Measurements from ENCODE around the gene TSPO. TPM values are rescaled to one million over a fixed set of nuclear protein-coding genes. Genes with fewer than 3 reads are reported as not detected.

Gene TSPO
- total RNA-seq, 2 donors from 2014 or later = 76.4 to 110 TPM

- Mint-ChIP-seq H3K27me3 (no peaks in the 10 kb centered on the region), H3K4me1 (ENCODE audit: low read depth in 2 of 2) (no peaks in the 10 kb centered on the region), H3K9me3 (no peaks in the 10 kb centered on the region), H3K36me3 (no peaks in the 10 kb centered on the region), H3K4me3 (no peak overlapping the region), H3K27ac (no peak overlapping the region)
- DNase-seq (ENCODE audit: low spot score) (no peak), ATAC-seq (no peak)
Observed at GRCh38 chr22:43118953-43119458, 32.4 kb upstream of the TSPO start.

DNA sequence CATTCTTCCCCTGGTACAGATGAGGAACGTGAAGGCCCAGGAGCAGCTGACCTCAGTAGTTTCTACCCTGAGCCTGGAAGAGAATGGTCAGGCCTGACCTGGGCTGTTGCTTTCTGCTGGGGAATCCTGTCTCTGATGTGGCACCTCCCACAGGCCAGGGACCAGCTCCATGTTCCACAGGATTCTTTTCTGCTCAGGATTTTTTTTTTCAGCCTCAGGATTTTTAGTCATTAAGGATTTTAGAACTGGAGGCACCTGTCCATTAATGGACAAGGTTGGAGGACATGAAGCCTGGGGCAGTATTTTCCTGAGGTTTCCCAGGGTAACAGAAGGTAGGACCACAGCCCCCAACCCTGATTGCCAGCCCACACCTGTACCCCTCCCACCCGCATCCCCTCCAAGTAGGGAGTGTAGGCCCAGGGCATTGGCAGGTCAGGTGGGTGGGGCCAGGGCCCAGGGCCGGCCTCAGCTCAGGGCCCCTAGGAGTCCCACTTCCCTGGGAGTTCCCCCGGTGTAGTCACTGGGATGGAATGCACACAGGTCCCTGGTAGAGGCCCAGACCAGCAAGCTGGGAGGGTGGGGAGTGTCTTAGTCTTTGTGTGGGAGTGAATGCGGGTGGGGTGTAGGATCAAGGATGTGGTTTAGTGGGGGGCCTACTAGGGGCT is 24.7 kb upstream of the TSPO start:
- H3K27me3 Mint-ChIP-seq = no peaks in the 10 kb centered on the region
- no peaks in the 10 kb centered on the region for H3K36me3 Mint-ChIP-seq
- DNase-seq (ENCODE audit: low spot score) (no peak), ATAC-seq (peak in 1 of 2 donors; percentile 31)
- H3K27ac Mint-ChIP-seq = no peak overlapping the region
- H3K4me1 Mint-ChIP-seq (ENCODE audit: low read depth in 2 of 2) = no peaks in the 10 kb centered on the region
- H3K9me3 Mint-ChIP-seq = no peaks in the 10 kb centered on the region
- H3K4me3 Mint-ChIP-seq = no peak overlapping the region

DNA sequence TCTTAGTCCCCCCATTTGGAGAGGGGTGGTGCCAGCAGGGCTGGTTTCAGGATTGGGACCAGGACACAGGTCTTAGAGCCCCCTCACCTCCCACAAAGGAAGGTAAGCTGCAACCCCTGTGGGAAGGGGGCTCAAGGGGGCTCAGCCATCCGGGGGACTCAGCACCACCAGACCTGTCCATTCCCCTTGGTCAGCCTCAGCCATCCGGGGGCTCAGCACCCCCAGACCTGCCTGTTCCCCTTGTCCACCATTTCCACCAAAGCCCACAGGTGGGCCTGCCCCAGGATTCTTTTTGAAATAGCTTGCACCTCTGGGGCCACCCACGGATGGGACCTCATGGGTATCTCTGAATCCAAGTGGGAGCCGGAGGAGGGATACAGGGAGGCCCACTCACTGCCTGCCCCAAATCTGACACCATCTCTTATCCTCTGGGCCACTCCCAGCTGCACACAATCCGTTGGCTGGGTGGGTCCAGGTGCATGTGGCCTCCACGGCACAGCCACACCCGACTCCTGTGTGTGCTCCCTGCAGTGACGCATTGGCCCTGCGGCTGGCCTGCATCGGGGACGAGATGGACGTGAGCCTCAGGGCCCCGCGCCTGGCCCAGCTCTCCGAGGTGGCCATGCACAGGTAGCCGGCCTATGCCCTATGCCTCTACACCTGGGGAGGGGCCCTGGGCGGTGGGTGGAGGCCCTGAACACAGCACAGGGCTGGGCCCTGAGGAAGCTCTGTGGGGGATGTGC is 24.0 kb upstream of the TSPO start:
- no peaks in the 10 kb centered on the region for H3K9me3 Mint-ChIP-seq
- no peaks in the 10 kb centered on the region for H3K36me3 Mint-ChIP-seq
- ATAC-seq (no peak), DNase-seq (ENCODE audit: low spot score) (no peak)
- H3K27me3 Mint-ChIP-seq = no peaks in the 10 kb centered on the region
- no peaks in the 10 kb centered on the region for H3K4me1 Mint-ChIP-seq (ENCODE audit: low read depth in 2 of 2)
- H3K27ac Mint-ChIP-seq = no peak overlapping the region
- no peak overlapping the region for H3K4me3 Mint-ChIP-seq

DNA sequence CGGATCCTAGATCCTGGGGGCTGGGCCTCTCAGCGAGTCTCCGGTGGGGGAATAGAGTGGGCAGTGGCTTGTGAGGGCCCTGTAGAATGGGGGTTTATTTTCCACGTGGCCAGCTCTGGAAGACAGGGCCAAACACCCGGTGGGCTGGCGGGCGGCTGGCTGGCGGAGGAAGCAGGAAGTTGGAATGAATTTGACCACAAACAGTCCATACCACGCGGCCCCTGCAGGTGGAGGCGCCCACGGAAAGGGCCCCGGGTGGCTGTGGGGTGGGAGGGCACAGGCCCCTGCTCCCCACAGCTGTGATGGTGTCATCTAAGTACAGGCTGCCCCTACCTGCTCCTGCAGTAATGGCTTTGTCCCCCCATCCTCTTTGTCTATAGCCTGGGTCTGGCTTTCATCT is 23.2 kb upstream of the TSPO start:
- no peak overlapping the region for H3K27ac Mint-ChIP-seq
- H3K9me3 Mint-ChIP-seq = no peaks in the 10 kb centered on the region
- H3K4me1 Mint-ChIP-seq (ENCODE audit: low read depth in 2 of 2) = no peaks in the 10 kb centered on the region

GRCh38 chr22:43128928-43129424 is 22.4 kb upstream of the TSPO start:
- H3K4me3 Mint-ChIP-seq = no peak overlapping the region
- no peaks in the 10 kb centered on the region for H3K4me1 Mint-ChIP-seq (ENCODE audit: low read depth in 2 of 2)

More for the DNA sequence above, 23.2 kb upstream of the TSPO start:
- Mint-ChIP-seq H3K4me3 (no peak overlapping the region), H3K36me3 (no peaks in the 10 kb centered on the region), H3K27me3 (no peaks in the 10 kb centered on the region)
- DNase-seq (ENCODE audit: low spot score) (no peak), ATAC-seq (no peak)

GRCh38 chr22:43129426-43130425 is 21.6 kb upstream of the TSPO start:
- no peak overlapping the region for H3K27ac Mint-ChIP-seq
- no peak overlapping the region for H3K4me3 Mint-ChIP-seq
- H3K27me3 Mint-ChIP-seq = no peaks in the 10 kb centered on the region
- H3K36me3 Mint-ChIP-seq = no peaks in the 10 kb centered on the region
- DNase-seq (ENCODE audit: low spot score) (no peak), ATAC-seq (no peak)
- H3K4me1 Mint-ChIP-seq (ENCODE audit: low read depth in 2 of 2) = no peaks in the 10 kb centered on the region
- H3K9me3 Mint-ChIP-seq = no peaks in the 10 kb centered on the region

More at GRCh38 chr22:43128928-43129424, 22.4 kb upstream of the TSPO start:
- no peaks in the 10 kb centered on the region for H3K9me3 Mint-ChIP-seq
- DNase-seq (ENCODE audit: low spot score) (no peak), ATAC-seq (no peak)
- no peaks in the 10 kb centered on the region for H3K36me3 Mint-ChIP-seq
- no peaks in the 10 kb centered on the region for H3K27me3 Mint-ChIP-seq
- no peak overlapping the region for H3K27ac Mint-ChIP-seq

- DNase-seq (ENCODE audit: low spot score) = no peak
- Mint-ChIP-seq H3K9me3 (no peaks in the 10 kb centered on the region), H3K27me3 (no peaks in the 10 kb centered on the region), H3K4me3 (no peak overlapping the region), H3K4me1 (ENCODE audit: low read depth in 2 of 2) (no peaks in the 10 kb centered on the region), H3K27ac (no peak overlapping the region), H3K36me3 (no peaks in the 10 kb centered on the region)
- ATAC-seq = no peak
Observed at GRCh38 chr22:43131773-43132501, 19.4 kb upstream of the TSPO start.

- H3K27me3 Mint-ChIP-seq = no peaks in the 10 kb centered on the region
- H3K27ac Mint-ChIP-seq = no peak overlapping the region
- ATAC-seq = no peak
- no peak for DNase-seq (ENCODE audit: low spot score)
- no peaks in the 10 kb centered on the region for H3K36me3 Mint-ChIP-seq
- H3K9me3 Mint-ChIP-seq = no peaks in the 10 kb centered on the region
- no peaks in the 10 kb centered on the region for H3K4me1 Mint-ChIP-seq (ENCODE audit: low read depth in 2 of 2)
- no peak overlapping the region for H3K4me3 Mint-ChIP-seq
Observed at GRCh38 chr22:43133401-43133800, 18.0 kb upstream of the TSPO start.

DNA sequence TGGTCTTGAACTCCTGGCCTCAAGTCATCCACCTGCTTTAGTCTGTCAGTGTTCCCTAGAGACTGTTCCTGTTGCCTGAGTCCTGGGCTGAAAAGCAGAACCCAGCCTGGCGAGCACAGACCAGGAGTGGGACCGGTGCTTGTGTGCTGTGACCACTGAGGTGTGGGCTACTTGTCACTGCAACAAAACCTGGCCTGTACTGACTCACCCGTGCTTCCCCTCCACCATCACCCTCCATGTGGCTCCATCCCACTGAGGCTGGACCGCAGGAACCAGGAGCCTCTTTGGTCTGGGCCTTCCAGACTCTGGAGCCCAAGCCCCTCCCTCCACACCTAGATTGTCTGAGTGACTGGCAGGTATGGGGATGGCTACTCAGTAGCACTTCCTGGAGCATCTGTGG is 16.8 kb upstream of the TSPO start:
- H3K9me3 Mint-ChIP-seq = no peaks in the 10 kb centered on the region

GRCh38 chr22:43135565-43135964 is 15.8 kb upstream of the TSPO start:
- Mint-ChIP-seq H3K27ac (no peak overlapping the region), H3K4me3 (no peak overlapping the region), H3K27me3 (no peaks in the 10 kb centered on the region), H3K4me1 (ENCODE audit: low read depth in 2 of 2) (peaks cover 2 to 5% of the 10 kb centered on the region in 2 donors), H3K36me3 (peaks cover 5% of the 10 kb centered on the region), H3K9me3 (no peaks in the 10 kb centered on the region)
- ATAC-seq = no peak
- no peak for DNase-seq (ENCODE audit: low spot score)

More for the DNA sequence above, 16.8 kb upstream of the TSPO start:
- no peak for DNase-seq (ENCODE audit: low spot score)
- Mint-ChIP-seq H3K27ac (no peak overlapping the region), H3K27me3 (no peaks in the 10 kb centered on the region), H3K36me3 (peaks cover 5% of the 10 kb centered on the region), H3K4me3 (no peak overlapping the region), H3K4me1 (ENCODE audit: low read depth in 2 of 2) (peaks cover 0 to 2% of the 10 kb centered on the region in 2 donors)
- ATAC-seq = no peak

GRCh38 chr22:43136255-43136654 is 15.1 kb upstream of the TSPO start:
- Mint-ChIP-seq H3K27me3 (no peaks in the 10 kb centered on the region), H3K9me3 (no peaks in the 10 kb centered on the region), H3K36me3 (peaks cover 5% of the 10 kb centered on the region), H3K27ac (no peak overlapping the region), H3K4me3 (no peak overlapping the region), H3K4me1 (ENCODE audit: low read depth in 2 of 2) (peaks cover 2 to 5% of the 10 kb centered on the region in 2 donors)
- no peak for DNase-seq (ENCODE audit: low spot score)
- peak; percentile 67 for ATAC-seq

DNA sequence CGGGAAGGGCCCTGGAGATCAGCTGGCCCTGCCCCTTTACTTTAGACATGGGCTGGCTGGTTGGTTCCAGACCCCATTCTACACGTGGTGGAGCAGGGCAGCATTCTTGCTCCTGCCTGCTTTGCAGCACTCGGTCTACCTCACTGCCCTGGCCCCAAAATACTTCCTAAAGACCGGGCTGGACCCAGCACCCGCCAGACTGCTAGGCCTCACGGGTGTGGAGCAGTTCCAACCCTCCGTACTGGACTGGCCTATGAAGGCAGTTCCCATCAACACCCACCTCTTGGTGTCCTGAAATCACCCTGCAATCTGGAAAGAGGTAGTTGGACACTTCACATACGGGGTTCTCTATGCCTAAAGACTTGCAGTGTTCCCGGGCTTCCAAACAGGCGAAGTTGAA is 14.6 kb upstream of the TSPO start:
- DNase-seq (ENCODE audit: low spot score) (no peak), ATAC-seq (no peak)
- Mint-ChIP-seq H3K27me3 (no peaks in the 10 kb centered on the region), H3K4me3 (no peak overlapping the region), H3K9me3 (no peaks in the 10 kb centered on the region), H3K4me1 (ENCODE audit: low read depth in 2 of 2) (peaks cover 2 to 5% of the 10 kb centered on the region in 2 donors), H3K36me3 (peaks cover 5% of the 10 kb centered on the region), H3K27ac (no peak overlapping the region)

Measured in natural killer cell treated with Interleukin-12 subunit alpha and Interleukin-12 subunit beta and Interleukin-15 and Interleukin-18, amount 100 ng/mL, for 72 hours (primary cell).